Sigmoid colon (tissue), 7 donors: Measurements from ENCODE around the gene PIK3R5. TPM values are rescaled to one million over a fixed set of nuclear protein-coding genes. Genes with fewer than 3 reads are reported as not detected.

Source experiments
- DNase-seq: peaks from one replicate; pipeline ENCODE4 v3.0.0-alpha.2; 2019
- H3K27ac ChIP-seq, 4 donors: fragments of 200-600 bp; sonication (generic); one replicate each; pipeline ENCODE4 v1.5.1; 2016 to 2019; ENCODE audit warnings: mild to moderate bottlenecking in 1 of 4
- H3K27me3 ChIP-seq, 3 donors: fragments of 200-600 bp; sonication (generic); one replicate each; pipeline ENCODE4 v1.5.1; 2019; ENCODE audit warnings: mild to moderate bottlenecking in 1 of 3
- H3K36me3 ChIP-seq, 4 donors: fragments of 200-600 bp; sonication (generic); one replicate each; pipeline ENCODE4 v1.5.1; 2016 to 2019
- H3K4me1 ChIP-seq, 4 donors: fragments of 200-600 bp; sonication (generic); one replicate each; pipeline ENCODE4 v1.5.1; 2017 to 2019
- H3K4me3 ChIP-seq, 4 donors: fragments of 200-600 bp; sonication (generic); one replicate each; pipeline ENCODE4 v1.5.1; 2017 to 2019; ENCODE audit warnings: mild to moderate bottlenecking in 2 of 4, moderate library complexity in 1 of 4
- H3K9me3 ChIP-seq, 4 donors: fragments of 200-600 bp in 3 of 4; sonication (generic) in 3 of 4; one replicate each; pipeline versions ENCODE4 v1.5.1 to v1.6.1; 2013 to 2019
- EP300 ChIP-seq, 4 donors: sonication (generic); formaldehyde crosslinking; IDR thresholded peaks; one replicate each; pipeline ENCODE4 v1.6.1; 2017; ENCODE audit warnings: antibody characterized with exemption in 4 of 4
- POLR2A ChIP-seq, 2 donors: fragments of 450-650 bp; IDR thresholded peaks; one replicate each; pipeline ENCODE4 v1.6.1; 2016; ENCODE audit warnings: antibody characterized with exemption in 2 of 2, mild to moderate bottlenecking in 2 of 2, moderate library complexity in 2 of 2
- POLR2AphosphoS5 ChIP-seq, 4 donors: sonication (generic); formaldehyde crosslinking; IDR thresholded peaks; one replicate each; pipeline ENCODE4 v1.6.1; 2017; ENCODE audit warnings: antibody characterized with exemption in 4 of 4
- WGBS, 2 donors: extraction: QIAGEN DNeasy Blood & Tissue Kit; methylation state at CpG; one replicate each; pipeline ENCODE4 v1.1.7; 2013; 5-methylcytosine and 5-hydroxymethylcytosine counted together
- intact Hi-C: fragments of 100-400 bp; cut with DNase I; formaldehyde crosslinking; loops from one replicate; pipeline ENCODE4 v1.15.1; 2023
- polyA plus RNA-seq, 3 donors: library from polyadenylated mRNA; stranded (reverse); fragments of 200-250 nt; gene quantifications; one replicate each; pipeline ENCODE4 v1.2.3, GENCODE V29; 2013
- total RNA-seq, 4 donors: library from RNA; depleted of rRNA; stranded (reverse); fragments of >200 nt; gene quantifications; one replicate each; pipeline ENCODE4 v1.1.0, GENCODE V29; 2016
- TF ChIP-seq, protein P1 (sequence below), 4 experiments: fragments of 450-650 bp in 3 of 4; fragments of 200-600 bp in 1 of 4; IDR thresholded peaks; one replicate each; pipeline ENCODE4 v1.5.1; 2016 to 2019; ENCODE audit warnings: antibody characterized with exemption in 4 of 4, mild to moderate bottlenecking in 3 of 4, moderate library complexity in 2 of 4
- donor health status: healthy with polysubstance abuse.
- donor health status: Bipolar disorder and iron deficiency.
- donor health status: healthy.

The PIK3R5 gene
- total and polyA plus RNA-seq, 7 donors, result 2.4 to 13.6 (median 8.2) TPM

DNA sequence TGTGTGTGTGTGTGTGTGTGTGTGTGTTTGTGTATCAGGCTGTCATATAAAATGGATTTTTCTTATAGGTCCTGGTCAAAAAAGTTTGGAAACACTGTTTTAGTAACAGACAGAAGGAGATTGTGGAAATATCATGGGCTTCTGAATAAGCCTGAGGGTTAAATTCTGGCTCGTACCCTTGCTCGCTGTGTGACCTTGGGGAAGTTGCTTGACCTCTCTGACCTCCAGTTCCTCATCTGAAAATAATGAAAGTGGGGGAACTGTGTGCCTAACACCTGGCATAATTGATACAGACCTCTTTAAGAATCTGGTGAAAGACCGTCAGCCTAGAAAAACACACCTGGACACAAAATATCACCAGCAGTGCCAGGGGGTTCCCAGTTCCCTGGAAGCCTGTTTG is 72.4 kb downstream of the PIK3R5 start:
- Histone ChIP-seq H3K4me3 (no peak overlapping the region), H3K4me1 (peaks cover 0 to 4% (median 0%) of the 10 kb centered on the region in 4 donors), H3K9me3 (no peaks in the 10 kb centered on the region), H3K27ac (no peak overlapping the region), H3K36me3 (no peaks in the 10 kb centered on the region), H3K27me3 (peaks cover 0 to 9% (median 0%) of the 10 kb centered on the region in 3 donors)
- whole genome bisulfite sequencing, 2 donors, result 84 to 91% methylated on average over 3 of the region's 3 CpGs
- no peak for DNase-seq
- TF ChIP-seq, protein P1, sequence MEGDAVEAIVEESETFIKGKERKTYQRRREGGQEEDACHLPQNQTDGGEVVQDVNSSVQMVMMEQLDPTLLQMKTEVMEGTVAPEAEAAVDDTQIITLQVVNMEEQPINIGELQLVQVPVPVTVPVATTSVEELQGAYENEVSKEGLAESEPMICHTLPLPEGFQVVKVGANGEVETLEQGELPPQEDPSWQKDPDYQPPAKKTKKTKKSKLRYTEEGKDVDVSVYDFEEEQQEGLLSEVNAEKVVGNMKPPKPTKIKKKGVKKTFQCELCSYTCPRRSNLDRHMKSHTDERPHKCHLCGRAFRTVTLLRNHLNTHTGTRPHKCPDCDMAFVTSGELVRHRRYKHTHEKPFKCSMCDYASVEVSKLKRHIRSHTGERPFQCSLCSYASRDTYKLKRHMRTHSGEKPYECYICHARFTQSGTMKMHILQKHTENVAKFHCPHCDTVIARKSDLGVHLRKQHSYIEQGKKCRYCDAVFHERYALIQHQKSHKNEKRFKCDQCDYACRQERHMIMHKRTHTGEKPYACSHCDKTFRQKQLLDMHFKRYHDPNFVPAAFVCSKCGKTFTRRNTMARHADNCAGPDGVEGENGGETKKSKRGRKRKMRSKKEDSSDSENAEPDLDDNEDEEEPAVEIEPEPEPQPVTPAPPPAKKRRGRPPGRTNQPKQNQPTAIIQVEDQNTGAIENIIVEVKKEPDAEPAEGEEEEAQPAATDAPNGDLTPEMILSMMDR (IDR thresholded peaks at IDR 0.05), result no peak
- TF ChIP-seq EP300 (IDR thresholded peaks at IDR 0.05) (no peak), POLR2AphosphoS5 (IDR thresholded peaks at IDR 0.05) (no peak), POLR2A (IDR thresholded peaks at IDR 0.05) (no peak)
- intact Hi-C loops, result no loop called here

DNA sequence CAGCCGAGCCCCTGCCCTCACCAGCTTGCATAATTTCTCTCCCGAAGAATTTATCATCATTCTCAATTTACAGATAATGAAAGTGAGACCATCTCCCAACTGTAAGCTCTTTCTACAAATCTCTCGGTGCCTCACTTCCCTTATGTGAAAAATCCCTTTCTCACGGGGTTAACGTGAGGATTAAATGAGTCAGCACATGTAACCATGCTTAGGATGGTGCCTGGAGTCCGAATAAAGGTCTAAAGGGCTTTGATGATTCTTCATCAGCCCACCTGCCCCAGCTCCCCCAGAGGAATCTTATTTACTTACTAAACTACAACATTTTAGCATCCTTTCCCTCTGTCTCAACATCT is 73.2 kb downstream of the PIK3R5 start:
- 57 to 62% methylated on average over 6 of the region's 6 CpGs for WGBS, 2 donors
- H3K4me1 ChIP-seq, result peaks cover 0 to 4% (median 0%) of the 10 kb centered on the region in 4 donors
- no peaks in the 10 kb centered on the region for H3K36me3 ChIP-seq
- peaks cover 0 to 9% (median 0%) of the 10 kb centered on the region in 3 donors for H3K27me3 ChIP-seq
- no peak overlapping the region for H3K27ac ChIP-seq
- no peak for DNase-seq
- intact Hi-C loops, result no loop called here
- H3K9me3 ChIP-seq, result no peaks in the 10 kb centered on the region
- no peak overlapping the region for H3K4me3 ChIP-seq
- TF ChIP-seq, protein P1 (IDR thresholded peaks at IDR 0.05), result no peak
- TF ChIP-seq POLR2AphosphoS5 (IDR thresholded peaks at IDR 0.05), result no peak
- TF ChIP-seq POLR2A (IDR thresholded peaks at IDR 0.05), result no peak
- no peak for TF ChIP-seq EP300 (IDR thresholded peaks at IDR 0.05)

DNA sequence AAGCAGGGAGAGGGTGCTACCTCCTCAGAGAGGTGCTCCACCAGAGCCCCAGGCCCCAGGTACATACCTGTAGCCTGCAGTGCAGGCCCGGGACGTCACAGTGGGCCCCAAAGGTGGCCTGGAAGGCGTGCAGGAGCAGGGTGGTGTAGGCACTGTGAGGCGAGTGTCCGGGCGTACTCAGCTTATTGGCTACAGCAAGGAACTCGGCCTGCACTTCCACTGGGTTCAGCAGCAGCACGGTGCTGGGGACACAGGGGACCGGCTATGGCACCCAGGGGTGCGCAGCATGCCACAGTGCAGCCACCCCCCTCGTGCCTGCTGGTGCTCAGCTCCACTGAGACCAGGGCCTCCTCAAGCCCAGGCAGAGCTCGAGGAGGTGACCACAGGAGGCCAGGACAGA is 74.8 kb downstream of the PIK3R5 start:
- Histone ChIP-seq H3K4me1 (peaks cover 0 to 4% (median 0%) of the 10 kb centered on the region in 4 donors), H3K27ac (no peak overlapping the region), H3K27me3 (no peaks in the 10 kb centered on the region), H3K36me3 (no peaks in the 10 kb centered on the region), H3K4me3 (no peak overlapping the region), H3K9me3 (no peaks in the 10 kb centered on the region)
- intact Hi-C loops, result no loop called here
- TF ChIP-seq EP300 (IDR thresholded peaks at IDR 0.05), result no peak
- no peak for TF ChIP-seq POLR2A (IDR thresholded peaks at IDR 0.05)
- TF ChIP-seq, protein P1 (IDR thresholded peaks at IDR 0.05), result no peak
- TF ChIP-seq POLR2AphosphoS5 (IDR thresholded peaks at IDR 0.05), result no peak
- 81 to 93% methylated on average over 12 of the region's 12 CpGs for WGBS, 2 donors
- no peak for DNase-seq

DNA sequence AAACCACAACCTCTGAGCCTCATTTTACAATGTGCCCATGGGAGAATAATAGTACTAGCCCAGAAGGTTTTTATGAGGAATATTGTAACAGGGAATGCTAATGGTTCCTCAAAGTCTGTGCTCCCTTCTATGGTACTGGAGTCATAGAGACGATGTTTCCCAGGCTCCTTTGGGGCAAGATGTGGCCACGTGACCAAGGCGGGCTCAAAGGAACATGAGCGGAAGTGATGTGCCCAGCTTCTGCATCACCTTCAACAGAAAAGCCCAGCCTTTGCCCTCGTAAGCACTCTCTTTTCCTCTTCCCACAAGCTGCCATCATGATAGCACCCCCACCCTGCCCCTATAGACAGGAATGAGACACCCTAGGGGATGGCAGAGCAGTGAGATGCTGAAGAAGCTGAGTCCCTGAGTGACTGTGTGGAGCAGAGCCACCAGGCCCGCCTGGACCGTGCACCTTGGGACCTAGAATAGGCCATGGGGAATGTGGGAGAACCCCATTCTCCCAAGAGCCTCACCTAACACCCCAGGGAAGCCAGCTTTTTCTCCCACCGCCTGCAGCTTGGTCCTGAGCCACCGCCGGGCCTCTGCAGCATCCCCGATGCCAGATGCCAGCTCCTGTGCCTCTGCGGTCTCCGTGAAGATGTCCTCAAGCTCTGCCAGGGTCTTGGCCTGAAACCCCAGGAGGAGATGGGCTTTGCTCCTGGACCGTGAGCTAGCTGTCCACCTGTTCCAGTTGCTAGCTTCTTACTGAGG is 75.9 kb downstream of the PIK3R5 start:
- Histone ChIP-seq H3K36me3 (no peaks in the 10 kb centered on the region), H3K4me1 (no peaks in the 10 kb centered on the region), H3K4me3 (no peak overlapping the region), H3K27me3 (peaks cover 0 to 2% (median 0%) of the 10 kb centered on the region in 3 donors), H3K9me3 (no peaks in the 10 kb centered on the region), H3K27ac (no peak overlapping the region)
- intact Hi-C loops, result no loop called here
- DNase-seq, result no peak
- TF ChIP-seq, protein P1 (IDR thresholded peaks at IDR 0.05), result no peak
- TF ChIP-seq POLR2AphosphoS5 (IDR thresholded peaks at IDR 0.05) (no peak), EP300 (IDR thresholded peaks at IDR 0.05) (no peak), POLR2A (IDR thresholded peaks at IDR 0.05) (no peak)
- WGBS, 2 donors, result 95 to 96% methylated on average over 14 of the region's 14 CpGs
